HG02938 (cell line): Measurements from ENCODE around the gene MAML1.
A peak's percentile ranks its signal among the peaks of the same experiment; 100 is the strongest.
"Not testable (repeated sequence)": the region's sequence is repeated elsewhere in the genome, so short reads cannot be mapped to it uniquely, and the experiment has no call there.

ENCODE experiments used
- ATAC-seq: cut with Tn5 transposase; IDR thresholded peaks from one replicate; pipeline ENCODE4 v1.9.1; 2021; ENCODE audit warnings: mild to moderate bottlenecking, moderate library complexity; ENCODE audit not compliant: unreplicated experiment

Gene MAML1, protein sequence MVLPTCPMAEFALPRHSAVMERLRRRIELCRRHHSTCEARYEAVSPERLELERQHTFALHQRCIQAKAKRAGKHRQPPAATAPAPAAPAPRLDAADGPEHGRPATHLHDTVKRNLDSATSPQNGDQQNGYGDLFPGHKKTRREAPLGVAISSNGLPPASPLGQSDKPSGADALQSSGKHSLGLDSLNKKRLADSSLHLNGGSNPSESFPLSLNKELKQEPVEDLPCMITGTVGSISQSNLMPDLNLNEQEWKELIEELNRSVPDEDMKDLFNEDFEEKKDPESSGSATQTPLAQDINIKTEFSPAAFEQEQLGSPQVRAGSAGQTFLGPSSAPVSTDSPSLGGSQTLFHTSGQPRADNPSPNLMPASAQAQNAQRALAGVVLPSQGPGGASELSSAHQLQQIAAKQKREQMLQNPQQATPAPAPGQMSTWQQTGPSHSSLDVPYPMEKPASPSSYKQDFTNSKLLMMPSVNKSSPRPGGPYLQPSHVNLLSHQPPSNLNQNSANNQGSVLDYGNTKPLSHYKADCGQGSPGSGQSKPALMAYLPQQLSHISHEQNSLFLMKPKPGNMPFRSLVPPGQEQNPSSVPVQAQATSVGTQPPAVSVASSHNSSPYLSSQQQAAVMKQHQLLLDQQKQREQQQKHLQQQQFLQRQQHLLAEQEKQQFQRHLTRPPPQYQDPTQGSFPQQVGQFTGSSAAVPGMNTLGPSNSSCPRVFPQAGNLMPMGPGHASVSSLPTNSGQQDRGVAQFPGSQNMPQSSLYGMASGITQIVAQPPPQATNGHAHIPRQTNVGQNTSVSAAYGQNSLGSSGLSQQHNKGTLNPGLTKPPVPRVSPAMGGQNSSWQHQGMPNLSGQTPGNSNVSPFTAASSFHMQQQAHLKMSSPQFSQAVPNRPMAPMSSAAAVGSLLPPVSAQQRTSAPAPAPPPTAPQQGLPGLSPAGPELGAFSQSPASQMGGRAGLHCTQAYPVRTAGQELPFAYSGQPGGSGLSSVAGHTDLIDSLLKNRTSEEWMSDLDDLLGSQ

DNA sequence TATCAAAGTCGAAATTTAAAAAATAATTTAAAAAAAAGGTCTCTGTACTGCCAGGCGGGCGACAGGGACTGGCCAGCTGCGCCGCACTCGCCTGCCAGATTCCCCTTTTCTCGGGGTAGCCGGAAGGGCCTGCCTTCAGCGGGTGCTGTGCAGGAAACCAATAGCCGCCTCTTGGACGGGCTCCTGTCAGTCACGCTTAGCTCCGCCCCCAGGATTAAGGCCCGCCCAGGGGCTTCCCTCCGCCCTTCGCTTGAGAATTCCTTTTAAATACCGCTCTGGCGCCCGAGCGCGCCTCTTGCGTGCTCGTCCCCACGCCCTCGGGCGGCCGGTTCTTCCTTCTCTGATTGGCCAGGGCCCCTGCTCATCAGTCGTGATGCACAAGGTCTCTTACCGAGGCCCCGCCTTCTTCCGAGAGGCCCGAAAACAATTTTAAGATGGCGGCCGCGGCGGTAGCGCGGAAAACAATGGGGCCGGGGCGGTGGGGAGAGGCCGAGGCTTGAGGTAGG is at the start of gene MAML1:
Gene MAML1, plus strand, starts transcription at position 411 of the 506 bp plus-strand sequence. CDS start 291 bp downstream, outside the sequence.
- peak; percentile 97 for ATAC-seq

DNA sequence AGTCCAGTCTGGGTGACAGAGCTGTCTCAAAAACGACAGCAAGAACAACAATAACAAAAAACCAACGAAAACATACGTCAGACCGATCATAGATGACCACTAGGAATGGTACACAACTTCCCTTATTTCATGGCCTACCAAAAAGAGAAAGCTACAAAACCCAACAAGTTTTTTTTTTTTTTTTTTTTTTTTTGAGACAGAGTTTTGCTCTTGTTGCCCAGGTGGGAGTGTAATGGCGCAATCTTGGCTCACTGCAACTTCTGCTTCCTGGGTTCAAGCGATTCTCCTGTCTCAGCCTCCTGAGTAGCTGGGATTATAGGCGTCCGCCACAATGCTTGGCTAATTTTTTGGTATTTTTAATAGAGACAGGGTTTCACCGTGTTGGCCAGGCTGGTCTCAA is 43.4 kb upstream of the MAML1 start:
- not testable (repeated sequence) for ATAC-seq

DNA sequence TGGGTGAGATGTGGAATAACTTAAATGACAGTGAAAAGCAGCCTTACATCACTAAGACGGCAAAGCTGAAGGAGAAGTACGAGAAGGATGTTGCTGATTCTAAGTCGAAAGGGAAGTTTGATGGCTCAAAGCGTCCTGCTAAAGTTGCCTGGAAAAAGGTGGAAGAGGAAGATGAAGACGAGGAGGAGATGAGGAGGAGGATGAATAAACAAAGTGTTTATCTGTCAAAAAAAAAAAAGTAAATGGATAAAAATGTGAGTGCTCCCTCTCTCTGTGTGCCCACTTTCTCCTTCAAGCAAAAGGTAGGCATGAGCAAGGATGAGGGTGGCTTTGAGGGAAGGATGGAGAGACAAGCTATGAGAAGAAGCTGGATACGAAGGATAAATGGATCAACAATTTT is 38.1 kb upstream of the MAML1 start:
- ATAC-seq: no peak

DNA sequence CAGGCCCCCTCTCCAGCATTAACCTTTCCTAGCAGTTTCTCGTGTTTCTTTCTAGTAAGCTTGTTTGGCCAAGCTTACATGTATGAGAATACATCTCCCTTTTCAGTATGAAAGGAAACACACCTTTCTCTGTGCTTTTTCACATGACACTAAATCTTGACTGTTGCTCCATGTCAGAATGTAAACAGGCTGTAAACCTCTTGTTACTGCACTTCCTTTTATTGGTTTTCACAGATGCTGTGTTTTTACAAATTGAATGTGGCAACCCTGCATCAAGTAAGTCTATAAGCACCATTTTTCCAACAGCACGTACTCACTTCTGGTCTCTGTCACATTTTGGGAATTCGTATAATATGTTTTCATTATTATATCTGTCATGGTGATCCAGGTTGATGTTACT is 36.0 kb upstream of the MAML1 start:
- no peak for ATAC-seq

DNA sequence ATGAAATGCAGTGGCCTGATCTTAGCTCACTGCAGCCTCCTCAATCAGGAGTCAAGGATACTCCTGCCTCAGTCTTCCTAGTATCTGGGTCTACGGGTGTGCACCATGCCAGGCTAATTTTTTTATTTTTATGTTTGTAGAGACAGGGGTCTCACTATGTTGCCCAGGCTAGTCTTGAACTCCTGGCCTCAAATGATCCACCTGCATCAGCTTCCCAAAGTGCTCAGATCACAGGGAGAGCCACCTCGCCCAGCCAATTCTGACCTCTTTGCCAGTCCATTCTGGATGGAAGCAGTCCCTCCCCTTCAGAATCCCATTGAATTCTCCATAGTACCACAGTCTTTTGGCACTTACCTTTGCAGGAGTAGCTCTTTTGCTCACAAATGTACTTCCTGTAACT is 35.5 kb upstream of the MAML1 start:
- no peak for ATAC-seq

DNA sequence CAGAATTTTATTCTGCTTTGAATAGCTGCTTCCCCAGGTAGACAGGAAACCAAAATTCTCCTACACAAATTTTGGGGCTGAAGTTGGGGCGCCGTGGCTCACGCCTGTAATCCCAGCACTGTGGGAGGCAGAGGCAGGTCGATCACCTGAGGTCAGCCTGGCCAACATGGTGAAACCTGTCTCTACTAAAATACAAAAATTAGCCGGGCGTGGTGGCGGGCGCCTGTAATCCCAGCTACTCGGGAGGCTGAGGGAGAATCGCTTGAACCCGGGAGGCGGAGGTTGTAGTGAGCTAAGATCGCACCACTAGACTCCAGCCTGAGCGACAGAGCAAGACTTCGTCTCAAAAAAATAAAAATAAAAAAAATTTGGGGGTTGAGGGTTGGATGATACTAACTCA is 35.1 kb upstream of the MAML1 start:
- not testable (repeated sequence) for ATAC-seq

DNA sequence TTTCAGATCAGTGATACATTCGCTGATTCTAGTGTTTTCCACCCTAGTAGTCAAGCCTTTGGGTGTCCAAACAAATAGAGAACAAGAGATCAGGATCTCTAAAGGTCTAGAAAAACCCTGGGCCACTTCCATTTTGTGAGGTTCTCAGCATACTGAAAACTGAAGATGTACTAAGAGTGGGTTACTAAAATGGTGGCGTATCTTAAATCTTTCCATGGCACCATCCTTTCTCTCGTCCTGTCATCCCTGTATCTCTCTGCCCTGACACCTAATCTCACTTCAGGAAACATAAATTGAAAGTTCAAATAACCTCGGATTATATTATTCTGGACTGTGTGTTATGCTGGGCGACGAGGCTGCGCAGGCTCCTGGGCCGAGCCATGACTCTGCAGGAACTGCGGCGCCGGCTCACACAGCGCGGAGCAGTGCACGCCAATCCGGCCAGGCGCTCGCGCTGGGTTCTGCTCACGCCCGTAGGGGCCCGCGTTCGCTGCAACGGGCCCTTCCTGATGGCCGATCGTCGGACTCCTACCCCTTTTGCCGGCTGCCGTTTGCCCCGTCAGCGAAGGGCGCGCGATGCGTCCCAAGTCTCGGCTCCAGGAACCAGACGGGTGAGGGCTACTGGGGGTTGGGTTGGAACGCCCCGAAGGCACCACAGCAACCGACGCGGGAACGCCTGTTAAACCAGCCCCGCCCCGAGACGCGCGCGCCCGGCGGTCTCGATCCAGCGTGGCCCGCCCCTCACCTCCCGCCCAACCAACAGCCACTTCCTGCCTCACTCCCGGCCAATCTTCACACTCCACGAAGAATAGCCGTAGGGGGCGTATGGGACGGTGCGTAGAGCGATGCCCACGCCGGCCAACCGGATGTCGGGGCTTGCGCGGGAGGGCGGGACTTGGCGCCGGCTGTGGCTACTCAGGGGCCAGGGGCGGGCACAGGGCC is 34.4 kb upstream of the MAML1 start:
- peak; percentile 80 for ATAC-seq

DNA sequence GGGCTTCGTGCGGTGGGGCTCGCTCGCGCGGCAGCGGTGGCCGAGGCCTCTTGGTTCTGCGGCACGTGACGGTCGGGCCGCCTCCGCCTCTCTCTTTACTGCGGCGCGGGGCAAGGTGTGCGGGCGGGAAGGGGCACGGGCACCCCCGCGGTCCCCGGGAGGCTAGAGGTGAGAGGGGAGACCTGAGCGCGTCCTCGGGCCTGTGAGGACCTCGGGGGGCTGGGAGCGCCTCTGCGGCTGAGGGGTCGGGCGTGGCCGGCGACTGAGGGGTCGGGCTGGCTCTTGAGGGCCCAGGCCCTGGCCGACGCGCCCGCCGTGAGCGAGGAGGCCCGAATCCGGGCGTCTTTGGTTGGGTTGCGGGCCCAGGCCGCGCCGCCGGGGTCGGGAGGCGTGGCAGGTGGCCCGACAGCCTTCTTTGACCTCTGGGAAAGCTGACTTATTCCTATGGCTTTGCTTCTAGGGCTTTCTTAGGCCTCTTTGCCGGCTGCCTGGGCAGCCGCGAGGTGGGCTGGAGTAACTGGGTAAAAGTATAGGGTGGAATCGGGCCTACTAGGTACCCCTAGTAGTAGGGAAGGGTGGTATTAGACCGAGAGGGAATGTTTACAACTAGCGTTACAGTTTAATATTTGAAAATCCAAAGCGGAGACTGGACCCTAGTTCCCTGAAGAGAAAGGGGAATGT is 33.5 kb upstream of the MAML1 start, which contains the start of gene CANX:
Gene CANX, plus strand, starts transcription at position 33 of the 681 bp plus-strand sequence. CDS start 6,715 bp downstream, outside the sequence.
- ATAC-seq: peak; percentile 8

DNA sequence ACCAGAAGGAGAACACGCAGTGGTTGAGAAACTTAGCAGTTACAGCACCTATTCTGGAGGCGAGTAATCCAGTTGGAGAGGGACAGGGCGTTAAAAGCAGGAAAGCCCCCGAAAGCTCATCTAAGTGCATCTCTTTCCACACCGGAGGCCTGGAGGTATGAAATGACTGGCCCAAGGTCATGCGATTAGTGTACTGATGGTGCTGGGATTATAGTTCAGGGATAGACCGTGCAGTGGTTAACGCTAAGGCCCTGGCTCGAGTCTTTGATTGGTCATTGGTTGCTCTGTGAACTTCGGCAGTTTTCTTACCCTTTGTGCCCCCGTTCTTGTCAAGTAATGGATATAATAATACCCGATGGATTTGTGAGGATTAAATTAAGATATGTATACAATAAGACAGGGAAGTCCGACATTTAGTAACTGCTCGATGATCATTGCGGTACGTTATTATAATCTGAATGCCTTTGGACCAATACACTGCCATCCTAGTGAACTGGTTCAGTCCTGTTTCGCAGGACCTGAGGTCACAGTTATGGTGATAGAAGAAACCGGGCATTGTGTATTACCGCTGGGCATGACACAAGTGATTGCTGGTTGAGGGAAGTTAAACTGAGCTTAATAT is 32.9 kb upstream of the MAML1 start:
- no peak for ATAC-seq

DNA sequence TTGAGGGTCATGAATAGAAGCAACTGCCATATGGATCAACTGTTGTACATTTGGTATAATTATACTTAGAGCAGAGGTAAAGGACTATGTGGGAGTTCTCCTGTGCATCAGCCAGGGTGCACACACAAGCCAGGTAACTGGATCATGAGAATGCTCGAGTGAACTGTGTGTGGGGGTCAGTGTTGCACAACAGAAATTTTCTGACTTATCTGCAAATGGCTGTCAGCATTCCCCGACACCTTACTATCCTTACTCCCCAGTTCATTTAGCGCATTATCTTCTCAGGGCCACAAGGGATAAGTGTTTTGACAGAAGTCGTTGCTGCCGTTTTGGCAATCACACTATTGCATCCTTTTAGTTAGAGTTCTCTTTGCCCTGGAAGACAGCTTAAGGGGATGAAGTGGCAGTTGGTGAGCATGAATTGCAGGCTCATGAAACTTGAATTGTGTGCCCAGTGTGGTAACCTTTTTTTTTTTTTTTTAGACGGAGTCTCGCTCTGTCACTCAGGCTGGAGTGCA is 32.2 kb upstream of the MAML1 start:
- no peak for ATAC-seq

DNA sequence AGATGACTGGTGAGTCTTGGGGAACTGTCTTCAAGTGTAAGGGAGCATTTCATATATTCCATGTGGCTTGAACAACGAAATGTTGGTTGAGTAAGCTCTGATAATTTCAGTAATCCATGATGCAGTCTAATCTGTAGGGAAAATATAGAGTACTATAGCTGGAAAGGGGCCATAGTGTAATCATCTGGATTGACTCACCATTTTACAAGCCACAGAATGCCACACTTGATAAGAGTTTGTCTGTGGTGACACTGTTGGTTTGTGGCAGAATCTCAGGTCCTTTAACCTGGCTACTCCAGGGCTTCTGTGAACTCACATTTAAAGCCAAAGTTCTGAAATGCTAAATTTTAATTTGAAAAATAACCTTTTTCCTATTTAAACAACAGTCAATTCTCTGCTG is 16.3 kb upstream of the MAML1 start:
- ATAC-seq: no peak

DNA sequence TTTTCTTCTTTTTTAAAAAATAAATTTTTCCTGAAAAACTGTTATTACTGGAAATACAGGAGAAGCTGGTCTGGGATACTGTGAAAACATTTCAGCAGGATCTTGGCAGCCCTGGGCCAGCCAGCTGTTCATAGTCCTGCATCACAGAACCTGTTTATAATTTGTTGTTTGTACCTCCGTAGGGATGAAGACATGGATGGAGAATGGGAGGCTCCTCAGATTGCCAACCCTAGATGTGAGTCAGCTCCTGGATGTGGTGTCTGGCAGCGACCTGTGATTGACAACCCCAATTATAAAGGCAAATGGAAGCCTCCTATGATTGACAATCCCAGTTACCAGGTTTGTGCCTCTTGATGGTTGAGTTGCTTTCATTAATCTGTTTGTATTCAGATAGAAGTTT is 12.4 kb upstream of the MAML1 start:
- ATAC-seq: no peak

DNA sequence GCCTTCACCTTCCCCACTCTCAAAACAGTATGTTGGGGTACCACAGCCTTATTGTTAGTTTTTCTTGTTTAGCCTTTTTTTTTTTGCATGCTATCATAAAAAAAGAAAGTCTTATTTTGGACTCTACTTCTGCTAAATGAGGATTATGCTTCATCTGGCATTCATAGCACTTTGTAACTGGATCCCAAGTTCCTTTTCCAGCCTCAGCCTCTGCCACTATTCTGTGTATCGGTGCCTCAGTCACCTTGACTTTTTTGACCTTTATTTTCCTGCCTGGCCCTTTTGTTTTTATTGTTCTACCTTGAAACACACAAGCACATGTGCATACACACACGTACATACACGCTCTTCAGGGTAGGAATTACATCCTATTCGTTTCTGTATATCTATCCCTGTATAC is 8.5 kb upstream of the MAML1 start:
- no peak for ATAC-seq

DNA sequence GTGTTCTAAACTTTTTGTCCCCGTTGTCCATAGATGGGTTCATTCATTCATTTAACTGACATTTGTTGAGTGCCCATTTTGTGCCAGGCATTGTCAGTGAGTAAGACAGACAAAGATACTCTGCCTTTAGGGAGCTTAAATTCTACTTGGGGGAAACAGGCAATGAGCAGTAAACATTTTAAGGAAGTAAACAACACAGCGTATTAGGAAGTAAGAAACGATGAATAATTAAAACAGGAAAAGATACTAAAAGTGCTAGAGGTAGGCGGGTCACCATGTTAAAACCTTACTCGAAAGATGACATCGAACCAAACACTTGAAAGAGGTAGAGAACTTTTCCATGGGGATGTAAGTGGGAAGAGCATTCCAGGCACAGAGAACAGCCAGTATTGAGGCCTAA is 5.5 kb upstream of the MAML1 start:
- ATAC-seq: no peak

DNA sequence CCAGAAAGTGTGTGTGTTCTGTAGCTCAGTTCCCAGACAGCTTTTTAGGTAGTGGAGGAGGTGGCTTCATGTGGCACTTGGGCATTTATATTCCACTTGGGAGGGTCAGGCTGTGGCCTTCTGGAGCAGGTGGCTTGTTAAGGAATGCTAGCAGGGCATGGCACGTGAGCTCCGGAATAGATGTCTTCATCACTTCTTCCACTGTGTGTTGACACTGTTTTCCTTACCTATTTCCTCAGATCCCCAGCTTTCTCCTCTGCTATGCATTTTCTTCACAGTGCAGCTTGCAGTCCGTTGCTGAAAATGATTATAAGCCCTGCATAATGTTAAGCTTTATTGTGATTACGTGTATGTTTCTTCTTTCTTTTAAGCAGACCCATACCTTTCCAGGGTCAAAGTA is 3.3 kb upstream of the MAML1 start:
- no peak for ATAC-seq

DNA sequence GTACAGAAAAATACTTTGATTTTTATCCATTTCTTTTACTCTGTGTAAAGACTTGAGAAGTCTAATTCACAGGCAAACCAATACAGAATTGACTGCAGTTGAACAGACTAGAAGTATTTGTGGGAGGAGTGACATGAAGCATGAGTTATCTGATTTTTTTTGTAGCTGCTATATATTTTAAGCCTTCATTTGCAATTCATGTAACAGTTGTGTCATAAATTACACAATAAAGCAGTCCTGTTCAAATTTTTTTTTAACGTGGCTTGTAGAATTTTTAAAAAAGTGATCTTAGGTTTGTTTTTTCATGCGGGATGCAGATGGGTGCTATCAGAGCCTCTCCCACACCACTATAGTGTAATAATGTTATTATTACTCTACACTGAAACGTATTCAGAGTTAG is 2.9 kb upstream of the MAML1 start:
- ATAC-seq: no peak

DNA sequence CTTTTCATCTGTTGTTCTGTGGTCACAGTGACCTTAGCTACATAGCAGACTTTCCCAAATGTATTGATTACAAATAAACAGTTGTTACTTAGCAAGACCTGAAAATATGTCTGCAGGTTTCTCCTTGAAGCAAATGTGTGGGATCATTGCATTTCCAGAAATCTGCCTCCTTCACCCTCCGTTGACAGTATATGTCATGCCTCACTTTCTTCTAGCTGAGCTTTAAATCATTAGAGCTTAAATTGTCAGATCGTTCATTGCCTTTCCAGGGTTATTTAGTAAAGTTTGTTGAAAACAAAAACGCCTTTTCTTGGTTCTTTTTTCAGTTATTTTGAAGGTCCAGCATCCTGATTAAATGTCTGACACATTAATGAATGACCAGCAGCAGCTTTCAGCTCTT is 2.3 kb upstream of the MAML1 start:
- ATAC-seq: no peak

DNA sequence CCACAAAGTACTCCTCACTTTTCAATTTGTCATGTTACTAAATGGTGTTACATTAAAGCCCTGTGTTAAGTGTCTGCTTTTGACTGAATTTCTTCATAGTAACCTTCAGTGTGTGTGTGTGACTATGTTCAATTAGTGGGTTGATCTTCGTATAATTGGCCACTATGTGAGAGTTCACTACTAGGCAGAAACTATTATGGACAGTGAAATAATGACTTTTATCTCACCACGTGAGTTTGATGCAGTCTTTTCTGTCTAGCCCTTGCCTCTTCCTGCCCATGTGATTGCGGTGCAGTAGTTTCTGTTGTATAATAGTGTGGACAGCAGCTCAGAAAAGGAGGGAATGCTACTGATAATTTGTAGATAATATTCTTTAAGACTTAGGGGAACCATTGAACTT is 1.8 kb upstream of the MAML1 start:
- no peak for ATAC-seq

DNA sequence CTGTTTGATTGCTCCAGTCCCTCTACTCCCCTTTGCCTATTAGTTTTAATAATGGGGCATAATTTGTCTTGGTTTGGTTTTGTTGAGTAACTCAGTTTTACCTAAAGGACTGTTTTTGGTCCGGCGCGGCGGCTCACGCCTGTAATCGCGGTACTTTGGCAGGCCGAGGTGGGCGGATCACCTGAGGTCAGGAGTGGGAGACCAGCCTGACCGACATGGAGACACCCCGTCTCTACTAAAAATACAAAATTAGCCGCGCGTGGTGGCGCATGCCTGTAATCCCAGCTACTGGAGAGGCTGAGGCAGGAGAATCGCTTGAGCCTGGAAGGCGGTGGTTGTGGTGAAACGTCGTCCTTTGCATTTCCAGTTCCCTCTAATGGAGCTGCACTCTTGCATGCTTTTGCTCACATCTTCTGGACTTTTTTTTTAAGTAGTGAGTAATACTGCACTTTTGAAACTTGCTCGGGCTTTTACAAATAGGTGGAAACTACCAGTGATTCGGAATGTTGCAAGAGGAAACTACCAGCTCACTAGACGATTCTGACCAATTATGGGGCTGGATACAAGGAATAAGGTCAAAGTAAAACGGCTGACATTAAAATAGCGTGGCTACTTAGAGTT is 721 bp upstream of the MAML1 start:
- peak; percentile 8 for ATAC-seq
